Osteocyte (in vitro differentiated cells): ENCODE data around the gene PTN. TPM values are rescaled to one million over a fixed set of nuclear protein-coding genes. Genes with fewer than 3 reads are reported as not detected.

Experiments used
- DNase-seq: peaks from one replicate; pipeline ENCODE4 v3.0.0; 2021; ENCODE audit warnings: mixed read lengths; ENCODE audit not compliant: unreplicated experiment; ENCODE audit errors: extremely low spot score
- H3K27ac Mint-ChIP-seq: one replicate; pipeline ENCODE4 v1.8.0; 2021; ENCODE audit warnings: mild to moderate bottlenecking, mixed read lengths; ENCODE audit not compliant: unreplicated experiment
- H3K27me3 Mint-ChIP-seq: one replicate; pipeline ENCODE4 v1.8.0; 2021; ENCODE audit warnings: mixed read lengths; ENCODE audit not compliant: unreplicated experiment
- H3K36me3 Mint-ChIP-seq: one replicate; pipeline ENCODE4 v1.8.0; 2021; ENCODE audit warnings: mixed read lengths; ENCODE audit not compliant: unreplicated experiment
- H3K4me1 Mint-ChIP-seq: one replicate; pipeline ENCODE4 v1.8.0; 2021; ENCODE audit warnings: mixed read lengths; ENCODE audit not compliant: unreplicated experiment
- H3K4me3 Mint-ChIP-seq: one replicate; pipeline ENCODE4 v1.8.0; 2021; ENCODE audit warnings: mild to moderate bottlenecking, moderate library complexity, mixed read lengths; ENCODE audit not compliant: unreplicated experiment
- H3K9me3 Mint-ChIP-seq: one replicate; pipeline ENCODE4 v1.8.0; 2021; ENCODE audit warnings: mixed read lengths; ENCODE audit not compliant: unreplicated experiment
- CTCF ChIP-seq: fragments of 200-600 bp; sonication (generic); IDR thresholded peaks from 2 replicates; pipeline ENCODE4 v1.5.0; 2021; ENCODE audit warnings: antibody characterized with exemption, mild to moderate bottlenecking, moderate library complexity
- total RNA-seq: library from RNA; stranded (reverse); gene quantifications from 2 replicates; pipeline ENCODE4 v1.2.1, GENCODE V29; 2021

PTN gene
- total RNA-seq, 1 donor from 2014 or later: 77.8 TPM

DNA sequence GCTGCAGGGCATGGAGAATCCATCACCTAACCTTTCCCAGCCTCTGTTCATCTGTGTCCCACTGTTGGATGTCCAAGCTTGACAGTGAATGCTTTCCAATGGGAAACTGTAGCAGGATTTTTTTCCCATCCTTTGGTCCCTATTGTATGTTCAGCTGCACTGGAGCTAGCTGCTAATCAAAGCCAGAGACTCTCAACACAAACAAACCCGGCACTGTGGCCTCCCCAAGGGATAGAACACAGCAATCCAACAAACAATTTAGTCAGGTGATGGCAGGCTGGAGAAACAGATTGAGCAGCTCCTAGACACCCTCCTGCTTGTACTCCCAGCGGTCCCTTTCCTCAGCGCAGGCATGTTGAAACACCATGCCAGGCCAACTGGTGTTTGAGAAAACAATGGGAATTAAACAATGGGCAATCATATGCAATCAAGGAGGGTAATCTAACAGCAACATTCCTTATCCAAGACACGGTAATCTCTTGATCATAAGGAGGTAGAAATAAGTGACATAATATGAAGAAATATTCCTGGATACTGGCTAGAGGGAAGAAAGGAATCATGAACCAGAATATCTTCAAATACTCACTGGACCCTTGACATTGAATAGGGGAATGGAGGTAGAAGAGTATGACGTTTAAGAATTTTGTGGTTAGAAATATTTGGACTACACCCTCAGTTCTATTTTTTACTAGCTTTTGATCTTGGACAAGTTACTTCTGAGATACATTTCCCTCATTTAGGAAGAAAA, 15.0 kb downstream of the PTN start:
- Mint-ChIP-seq H3K4me3 (no peak overlapping the region), H3K27me3 (no peaks in the 10 kb centered on the region), H3K9me3 (no peaks in the 10 kb centered on the region), H3K27ac (peak overlapping the region; percentile 73), H3K4me1 (peaks cover 68% of the 10 kb centered on the region), H3K36me3 (peaks cover 4% of the 10 kb centered on the region)
- no peak for DNase-seq
- no peak for TF ChIP-seq CTCF

DNA sequence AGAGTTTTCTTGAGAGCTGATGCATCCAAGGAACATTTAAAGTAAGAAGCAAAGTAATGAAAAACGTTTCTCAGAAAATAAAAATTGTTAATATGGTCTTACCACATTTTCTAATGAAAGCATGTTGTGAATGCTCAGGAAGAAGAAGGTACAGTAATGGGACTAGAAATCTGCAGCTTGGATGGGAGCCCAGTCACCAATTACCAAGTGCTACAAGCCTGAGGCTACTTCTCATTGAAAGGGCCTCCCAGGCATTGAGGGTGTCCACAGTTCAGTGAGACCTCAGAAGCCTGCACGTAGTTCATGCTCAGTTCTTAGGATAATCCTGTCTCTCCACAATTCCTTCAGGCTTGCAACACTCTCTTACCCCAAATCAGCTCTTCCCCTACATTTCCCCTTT, 17.6 kb downstream of the PTN start:
- no peak for DNase-seq
- no peak for TF ChIP-seq CTCF
- Mint-ChIP-seq H3K4me3 (no peak overlapping the region), H3K9me3 (peaks cover 3% of the 10 kb centered on the region), H3K27me3 (no peaks in the 10 kb centered on the region), H3K4me1 (peaks cover 59% of the 10 kb centered on the region), H3K36me3 (peaks cover 8% of the 10 kb centered on the region), H3K27ac (peak overlapping the region; percentile 5)

GRCh38 chr7:137324796-137325696, 18.5 kb downstream of the PTN start:
- DNase-seq: no peak
- H3K4me3 Mint-ChIP-seq: no peak overlapping the region
- no peak for TF ChIP-seq CTCF

DNA sequence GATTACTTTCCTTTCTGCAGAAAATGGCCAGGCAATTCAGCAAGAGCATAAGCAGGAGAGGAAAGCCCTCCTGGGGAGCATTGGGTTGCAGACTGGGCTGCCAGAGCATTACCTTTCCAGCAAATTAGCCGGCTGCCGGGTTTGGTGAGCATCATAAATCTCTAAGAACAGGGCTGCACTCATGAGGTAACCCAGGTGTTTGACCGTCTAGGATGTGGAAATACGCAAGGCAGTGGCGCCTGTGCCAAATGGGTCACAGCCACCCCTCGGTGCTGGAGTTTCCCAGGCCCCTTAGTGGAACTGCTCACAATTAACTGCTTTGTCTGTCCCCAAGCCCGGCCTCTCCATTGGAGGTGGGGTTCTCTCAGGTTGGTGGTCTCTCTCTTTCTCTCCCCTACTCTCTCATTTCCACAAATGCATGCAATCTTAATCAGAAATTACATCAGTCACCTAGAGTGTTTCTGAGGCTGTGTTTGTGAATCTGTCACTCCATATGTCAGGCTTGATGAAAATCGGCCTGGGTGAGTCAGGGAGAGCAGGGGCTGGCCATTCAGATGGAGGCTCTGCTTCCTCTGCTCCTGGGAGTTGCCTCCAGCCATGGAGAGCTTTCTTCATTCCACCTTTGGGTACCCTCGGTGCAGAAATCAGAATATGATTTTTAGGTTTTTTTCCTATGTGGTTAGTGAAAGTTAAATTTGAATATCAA, 26.7 kb downstream of the PTN start:
- H3K27ac Mint-ChIP-seq: no peak overlapping the region
- peaks cover 10% of the 10 kb centered on the region for H3K4me1 Mint-ChIP-seq
- DNase-seq: no peak
- H3K36me3 Mint-ChIP-seq: no peaks in the 10 kb centered on the region
- H3K9me3 Mint-ChIP-seq: no peaks in the 10 kb centered on the region
- H3K27me3 Mint-ChIP-seq: no peaks in the 10 kb centered on the region
- TF ChIP-seq CTCF: no peak
- H3K4me3 Mint-ChIP-seq: no peak overlapping the region

More at GRCh38 chr7:137324796-137325696, 18.5 kb downstream of the PTN start:
- peaks cover 8% of the 10 kb centered on the region for H3K36me3 Mint-ChIP-seq
- H3K27ac Mint-ChIP-seq: peak overlapping the region; percentile 66
- peaks cover 3% of the 10 kb centered on the region for H3K9me3 Mint-ChIP-seq
- H3K4me1 Mint-ChIP-seq: peaks cover 54% of the 10 kb centered on the region
- no peaks in the 10 kb centered on the region for H3K27me3 Mint-ChIP-seq
